Measurements from ENCODE around the gene ARHGEF19.
"Not testable (repeated sequence)": the region's sequence is repeated elsewhere in the genome, so short reads cannot be mapped to it uniquely, and the experiment has no call there.

The ARHGEF19 gene

GRCh38 chr1:16212251-16212961 lies at the start of gene ARHGEF19:
TSS of gene ARHGEF19 (minus strand) at chr1:16212652. CDS start at chr1:16209054, 3,598 bp downstream.
- peaks cover 7% of the 10 kb centered on the region for H3K4me1 Mint-ChIP-seq (ENCODE audit: low read depth)
- H3K36me3 Mint-ChIP-seq (ENCODE audit: low read depth) = no peaks in the 10 kb centered on the region
- no peaks in the 10 kb centered on the region for H3K9me3 Mint-ChIP-seq
- no peak within 1 kb of the TSS for H3K27ac Mint-ChIP-seq
- no peak for DNase-seq (ENCODE audit: low spot score)
- peaks cover 8% of the 10 kb centered on the region for H3K27me3 Mint-ChIP-seq (ENCODE audit: low read depth)
- no peak within 1 kb of the TSS for H3K4me3 Mint-ChIP-seq

- H3K4me3 Mint-ChIP-seq = no peak overlapping the region
- DNase-seq (ENCODE audit: low spot score) = no peak
- no peaks in the 10 kb centered on the region for H3K36me3 Mint-ChIP-seq (ENCODE audit: low read depth)
- H3K9me3 Mint-ChIP-seq = no peaks in the 10 kb centered on the region
- H3K27me3 Mint-ChIP-seq (ENCODE audit: low read depth) = no peaks in the 10 kb centered on the region
- no peak overlapping the region for H3K27ac Mint-ChIP-seq
- peaks cover 6% of the 10 kb centered on the region for H3K4me1 Mint-ChIP-seq (ENCODE audit: low read depth)
Observed at GRCh38 chr1:16262067-16262466, 49.6 kb upstream of the ARHGEF19 start.

GRCh38 chr1:16260814-16261213 lies 48.4 kb upstream of the ARHGEF19 start:
- Mint-ChIP-seq H3K36me3 (ENCODE audit: low read depth) (peaks cover 3% of the 10 kb centered on the region), H3K4me3 (no peak overlapping the region), H3K9me3 (no peaks in the 10 kb centered on the region)

GRCh38 chr1:16258591-16259135 lies 46.2 kb upstream of the ARHGEF19 start:
- peaks cover 6% of the 10 kb centered on the region for H3K36me3 Mint-ChIP-seq (ENCODE audit: low read depth)
- no peaks in the 10 kb centered on the region for H3K27me3 Mint-ChIP-seq (ENCODE audit: low read depth)
- peaks cover 8% of the 10 kb centered on the region for H3K4me1 Mint-ChIP-seq (ENCODE audit: low read depth)
- H3K9me3 Mint-ChIP-seq = no peaks in the 10 kb centered on the region
- no peak overlapping the region for H3K27ac Mint-ChIP-seq
- no peak overlapping the region for H3K4me3 Mint-ChIP-seq
- no peak for DNase-seq (ENCODE audit: low spot score)

More at GRCh38 chr1:16260814-16261213, 48.4 kb upstream of the ARHGEF19 start:
- no peaks in the 10 kb centered on the region for H3K27me3 Mint-ChIP-seq (ENCODE audit: low read depth)
- H3K4me1 Mint-ChIP-seq (ENCODE audit: low read depth) = peaks cover 2% of the 10 kb centered on the region
- no peak for DNase-seq (ENCODE audit: low spot score)
- H3K27ac Mint-ChIP-seq = no peak overlapping the region

- DNase-seq (ENCODE audit: low spot score) = no peak
- Mint-ChIP-seq H3K27ac (no peak overlapping the region), H3K27me3 (ENCODE audit: low read depth) (no peaks in the 10 kb centered on the region), H3K4me3 (no peak overlapping the region), H3K9me3 (no peaks in the 10 kb centered on the region), H3K36me3 (ENCODE audit: low read depth) (peaks cover 8% of the 10 kb centered on the region), H3K4me1 (ENCODE audit: low read depth) (peaks cover 8% of the 10 kb centered on the region)
Observed at GRCh38 chr1:16257968-16258367, 45.5 kb upstream of the ARHGEF19 start.

GRCh38 chr1:16257556-16257955 lies 45.1 kb upstream of the ARHGEF19 start:
- H3K9me3 Mint-ChIP-seq; H3K27me3 Mint-ChIP-seq (ENCODE audit: low read depth); DNase-seq (ENCODE audit: low spot score); H3K4me3 Mint-ChIP-seq; H3K36me3 Mint-ChIP-seq (ENCODE audit: low read depth); H3K4me1 Mint-ChIP-seq (ENCODE audit: low read depth); H3K27ac Mint-ChIP-seq: not testable (repeated sequence)

- no peak overlapping the region for H3K4me3 Mint-ChIP-seq
Observed at GRCh38 chr1:16256478-16256877, 44.0 kb upstream of the ARHGEF19 start.

GRCh38 chr1:16254263-16254928 lies 41.9 kb upstream of the ARHGEF19 start:
- Mint-ChIP-seq H3K4me1 (ENCODE audit: low read depth) (peaks cover 12% of the 10 kb centered on the region), H3K27me3 (ENCODE audit: low read depth) (no peaks in the 10 kb centered on the region), H3K9me3 (no peaks in the 10 kb centered on the region), H3K27ac (no peak overlapping the region), H3K36me3 (ENCODE audit: low read depth) (peaks cover 30% of the 10 kb centered on the region), H3K4me3 (no peak overlapping the region)
- no peak for DNase-seq (ENCODE audit: low spot score)

More at GRCh38 chr1:16256478-16256877, 44.0 kb upstream of the ARHGEF19 start:
- Mint-ChIP-seq H3K9me3 (no peaks in the 10 kb centered on the region), H3K27ac (no peak overlapping the region), H3K27me3 (ENCODE audit: low read depth) (no peaks in the 10 kb centered on the region), H3K4me1 (ENCODE audit: low read depth) (peaks cover 8% of the 10 kb centered on the region), H3K36me3 (ENCODE audit: low read depth) (peaks cover 17% of the 10 kb centered on the region)
- DNase-seq (ENCODE audit: low spot score) = no peak

- DNase-seq (ENCODE audit: low spot score) = no peak
- no peaks in the 10 kb centered on the region for H3K9me3 Mint-ChIP-seq
- no peaks in the 10 kb centered on the region for H3K27me3 Mint-ChIP-seq (ENCODE audit: low read depth)
- H3K4me1 Mint-ChIP-seq (ENCODE audit: low read depth) = peaks cover 10% of the 10 kb centered on the region
- H3K36me3 Mint-ChIP-seq (ENCODE audit: low read depth) = peaks cover 32% of the 10 kb centered on the region
- H3K4me3 Mint-ChIP-seq = no peak overlapping the region
- H3K27ac Mint-ChIP-seq = no peak overlapping the region
Observed at GRCh38 chr1:16253332-16253922, 41.0 kb upstream of the ARHGEF19 start.

- no peak overlapping the region for H3K4me3 Mint-ChIP-seq
- peaks cover 10% of the 10 kb centered on the region for H3K4me1 Mint-ChIP-seq (ENCODE audit: low read depth)
- no peaks in the 10 kb centered on the region for H3K9me3 Mint-ChIP-seq
- no peak for DNase-seq (ENCODE audit: low spot score)
- peaks cover 32% of the 10 kb centered on the region for H3K36me3 Mint-ChIP-seq (ENCODE audit: low read depth)
- no peaks in the 10 kb centered on the region for H3K27me3 Mint-ChIP-seq (ENCODE audit: low read depth)
- no peak overlapping the region for H3K27ac Mint-ChIP-seq
Observed at GRCh38 chr1:16252912-16253311, 40.5 kb upstream of the ARHGEF19 start.

GRCh38 chr1:16251381-16251780 lies 38.9 kb upstream of the ARHGEF19 start:
- no peaks in the 10 kb centered on the region for H3K27me3 Mint-ChIP-seq (ENCODE audit: low read depth)
- H3K4me3 Mint-ChIP-seq = no peak overlapping the region
- peaks cover 40% of the 10 kb centered on the region for H3K36me3 Mint-ChIP-seq (ENCODE audit: low read depth)
- no peak for DNase-seq (ENCODE audit: low spot score)
- peaks cover 10% of the 10 kb centered on the region for H3K4me1 Mint-ChIP-seq (ENCODE audit: low read depth)
- H3K27ac Mint-ChIP-seq = no peak overlapping the region
- H3K9me3 Mint-ChIP-seq = no peaks in the 10 kb centered on the region

- H3K27me3 Mint-ChIP-seq (ENCODE audit: low read depth) = no peaks in the 10 kb centered on the region
- H3K9me3 Mint-ChIP-seq = no peaks in the 10 kb centered on the region
- no peak for DNase-seq (ENCODE audit: low spot score)
- H3K4me3 Mint-ChIP-seq = no peak overlapping the region
- peaks cover 10% of the 10 kb centered on the region for H3K4me1 Mint-ChIP-seq (ENCODE audit: low read depth)
- H3K36me3 Mint-ChIP-seq (ENCODE audit: low read depth) = peaks cover 39% of the 10 kb centered on the region
- no peak overlapping the region for H3K27ac Mint-ChIP-seq
Observed at GRCh38 chr1:16250524-16251251, 38.2 kb upstream of the ARHGEF19 start.

GRCh38 chr1:16249596-16250241 lies 37.3 kb upstream of the ARHGEF19 start:
- no peaks in the 10 kb centered on the region for H3K9me3 Mint-ChIP-seq
- peaks cover 39% of the 10 kb centered on the region for H3K36me3 Mint-ChIP-seq (ENCODE audit: low read depth)
- H3K27me3 Mint-ChIP-seq (ENCODE audit: low read depth) = no peaks in the 10 kb centered on the region
- H3K27ac Mint-ChIP-seq = no peak overlapping the region
- no peak overlapping the region for H3K4me3 Mint-ChIP-seq
- H3K4me1 Mint-ChIP-seq (ENCODE audit: low read depth) = peaks cover 10% of the 10 kb centered on the region
- no peak for DNase-seq (ENCODE audit: low spot score)

Data from T-helper 2 cell treated with Interferon-gamma antibody and Interleukin-4, amounts not matched to agents 5 μg/mL and 100 μg/mL, for 36 hours (primary cell).